ENCODE data around the gene ANKIB1. TPM values are rescaled to one million over a fixed set of nuclear protein-coding genes. Genes with fewer than 3 reads are reported as not detected.

ANKIB1 gene
- total RNA-seq, 4 donors from 2014 or later: 27.1 to 38.1 (median 36.8) TPM

GRCh38 chr7:92362131-92362530, 116.4 kb downstream of the ANKIB1 start:
- 91% methylated on average over 2 of the region's 2 CpGs for WGBS, 2 donors
- H3K36me3 ChIP-seq: peaks cover 0 to 44% (median 0%) of the 10 kb centered on the region in 3 donors
- DNase-seq (ENCODE audit: low spot score in 2 of 2): no peak

GRCh38 chr7:92366730-92367129, 121.0 kb downstream of the ANKIB1 start:
- no peak for DNase-seq (ENCODE audit: low spot score in 2 of 2)
- H3K27ac ChIP-seq: no peak overlapping the region
- H3K4me1 ChIP-seq: no peaks in the 10 kb centered on the region
- TF ChIP-seq, protein P1, sequence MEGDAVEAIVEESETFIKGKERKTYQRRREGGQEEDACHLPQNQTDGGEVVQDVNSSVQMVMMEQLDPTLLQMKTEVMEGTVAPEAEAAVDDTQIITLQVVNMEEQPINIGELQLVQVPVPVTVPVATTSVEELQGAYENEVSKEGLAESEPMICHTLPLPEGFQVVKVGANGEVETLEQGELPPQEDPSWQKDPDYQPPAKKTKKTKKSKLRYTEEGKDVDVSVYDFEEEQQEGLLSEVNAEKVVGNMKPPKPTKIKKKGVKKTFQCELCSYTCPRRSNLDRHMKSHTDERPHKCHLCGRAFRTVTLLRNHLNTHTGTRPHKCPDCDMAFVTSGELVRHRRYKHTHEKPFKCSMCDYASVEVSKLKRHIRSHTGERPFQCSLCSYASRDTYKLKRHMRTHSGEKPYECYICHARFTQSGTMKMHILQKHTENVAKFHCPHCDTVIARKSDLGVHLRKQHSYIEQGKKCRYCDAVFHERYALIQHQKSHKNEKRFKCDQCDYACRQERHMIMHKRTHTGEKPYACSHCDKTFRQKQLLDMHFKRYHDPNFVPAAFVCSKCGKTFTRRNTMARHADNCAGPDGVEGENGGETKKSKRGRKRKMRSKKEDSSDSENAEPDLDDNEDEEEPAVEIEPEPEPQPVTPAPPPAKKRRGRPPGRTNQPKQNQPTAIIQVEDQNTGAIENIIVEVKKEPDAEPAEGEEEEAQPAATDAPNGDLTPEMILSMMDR (IDR thresholded peaks at IDR 0.05): no peak
- TF ChIP-seq POLR2A (IDR thresholded peaks at IDR 0.05) (no peak), EP300 (IDR thresholded peaks at IDR 0.05) (no peak)
- H3K4me3 ChIP-seq: no peak overlapping the region
- WGBS, 2 donors: 90 to 93% methylated on average over 2 of the region's 2 CpGs
- H3K9me3 ChIP-seq: no peaks in the 10 kb centered on the region
- H3K36me3 ChIP-seq: peaks cover 0 to 27% (median 0%) of the 10 kb centered on the region in 3 donors
- no peaks in the 10 kb centered on the region for H3K27me3 ChIP-seq

More at GRCh38 chr7:92362131-92362530, 116.4 kb downstream of the ANKIB1 start:
- no peaks in the 10 kb centered on the region for H3K9me3 ChIP-seq
- TF ChIP-seq, protein P1 (IDR thresholded peaks at IDR 0.05): no peak
- TF ChIP-seq EP300 (IDR thresholded peaks at IDR 0.05) (no peak), POLR2A (IDR thresholded peaks at IDR 0.05) (no peak)
- H3K27me3 ChIP-seq: no peaks in the 10 kb centered on the region
- H3K27ac ChIP-seq: no peak overlapping the region
- H3K4me1 ChIP-seq: no peaks in the 10 kb centered on the region
- no peak overlapping the region for H3K4me3 ChIP-seq

DNA sequence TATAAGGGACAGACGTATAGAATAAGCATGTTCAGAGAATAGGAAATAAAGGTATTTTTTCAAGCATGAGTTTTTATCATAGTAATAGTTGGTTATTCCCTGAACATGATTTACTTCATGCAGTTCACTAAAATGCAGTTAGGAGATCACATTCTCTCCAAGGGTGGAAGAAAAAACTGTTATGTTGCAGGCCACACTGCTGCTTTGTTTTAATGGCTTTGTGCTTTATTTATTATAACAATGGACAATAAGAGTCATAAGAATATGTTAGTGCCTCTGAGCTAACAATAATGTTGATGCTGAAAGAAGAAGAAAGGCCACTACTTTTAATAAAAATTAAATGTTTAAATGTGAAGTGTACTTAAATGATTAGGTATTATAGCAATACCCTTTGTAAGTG, 123.0 kb downstream of the ANKIB1 start:
- 56 to 69% methylated on average over 1 of the region's 1 CpG for WGBS, 2 donors
- H3K4me1 ChIP-seq: no peaks in the 10 kb centered on the region
- no peaks in the 10 kb centered on the region for H3K27me3 ChIP-seq
- no peak overlapping the region for H3K4me3 ChIP-seq
- H3K36me3 ChIP-seq: peaks cover 0 to 19% (median 0%) of the 10 kb centered on the region in 3 donors
- H3K27ac ChIP-seq: no peak overlapping the region
- no peak for DNase-seq (ENCODE audit: low spot score in 2 of 2)
- TF ChIP-seq EP300 (IDR thresholded peaks at IDR 0.05) (no peak), POLR2A (IDR thresholded peaks at IDR 0.05) (no peak)
- TF ChIP-seq, protein P1 (IDR thresholded peaks at IDR 0.05): no peak
- H3K9me3 ChIP-seq: no peaks in the 10 kb centered on the region

DNA sequence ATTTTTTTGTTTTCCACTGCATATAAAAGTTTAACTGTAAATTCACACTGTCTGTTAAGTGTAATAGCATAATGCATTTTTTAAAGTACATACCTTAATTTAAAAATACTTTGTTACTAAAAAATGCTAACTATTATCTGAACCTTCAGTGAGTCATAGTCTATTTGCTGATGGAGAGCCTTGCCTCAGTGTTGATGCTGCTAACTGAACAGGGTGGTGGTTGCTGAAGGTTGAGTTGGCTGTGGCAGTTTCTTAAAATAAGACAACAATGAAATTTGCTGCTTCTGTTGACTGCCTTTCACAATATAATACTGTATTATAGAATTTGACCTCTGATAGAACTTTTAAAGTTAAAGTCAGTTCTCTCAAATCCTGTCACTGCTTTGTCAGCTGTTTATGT, 129.2 kb downstream of the ANKIB1 start:
- TF ChIP-seq POLR2A (IDR thresholded peaks at IDR 0.05) (no peak), EP300 (IDR thresholded peaks at IDR 0.05) (no peak)
- TF ChIP-seq, protein P1 (IDR thresholded peaks at IDR 0.05): no peak

GRCh38 chr7:92391071-92391470, 145.3 kb downstream of the ANKIB1 start:
- 93 to 94% methylated on average over 5 of the region's 5 CpGs for WGBS, 2 donors
- Histone ChIP-seq H3K27ac (no peak overlapping the region), H3K9me3 (no peaks in the 10 kb centered on the region), H3K27me3 (no peaks in the 10 kb centered on the region), H3K4me1 (no peaks in the 10 kb centered on the region), H3K36me3 (peaks cover 0 to 56% (median 0%) of the 10 kb centered on the region in 3 donors), H3K4me3 (no peak overlapping the region)
- DNase-seq (ENCODE audit: low spot score in 2 of 2): no peak
- TF ChIP-seq, protein P1 (IDR thresholded peaks at IDR 0.05): no peak
- TF ChIP-seq EP300 (IDR thresholded peaks at IDR 0.05): no peak
- no peak for TF ChIP-seq POLR2A (IDR thresholded peaks at IDR 0.05)

More for the DNA sequence above, 129.2 kb downstream of the ANKIB1 start:
- Histone ChIP-seq H3K4me1 (no peaks in the 10 kb centered on the region), H3K27ac (no peak overlapping the region), H3K9me3 (no peaks in the 10 kb centered on the region), H3K36me3 (peaks cover 0 to 45% (median 0%) of the 10 kb centered on the region in 3 donors), H3K27me3 (no peaks in the 10 kb centered on the region), H3K4me3 (no peak overlapping the region)
- no peak for DNase-seq (ENCODE audit: low spot score in 2 of 2)

Measured in tibial nerve (tissue), 4 donors.